GM19328 (cell line): Measurements from ENCODE around the gene MMP26.

Source experiments
- ATAC-seq: cut with Tn5 transposase; IDR thresholded peaks from one replicate; pipeline ENCODE4 v1.9.1; 2021; ENCODE audit warnings: mild to moderate bottlenecking, moderate library complexity; ENCODE audit not compliant: unreplicated experiment

MMP26 gene

DNA sequence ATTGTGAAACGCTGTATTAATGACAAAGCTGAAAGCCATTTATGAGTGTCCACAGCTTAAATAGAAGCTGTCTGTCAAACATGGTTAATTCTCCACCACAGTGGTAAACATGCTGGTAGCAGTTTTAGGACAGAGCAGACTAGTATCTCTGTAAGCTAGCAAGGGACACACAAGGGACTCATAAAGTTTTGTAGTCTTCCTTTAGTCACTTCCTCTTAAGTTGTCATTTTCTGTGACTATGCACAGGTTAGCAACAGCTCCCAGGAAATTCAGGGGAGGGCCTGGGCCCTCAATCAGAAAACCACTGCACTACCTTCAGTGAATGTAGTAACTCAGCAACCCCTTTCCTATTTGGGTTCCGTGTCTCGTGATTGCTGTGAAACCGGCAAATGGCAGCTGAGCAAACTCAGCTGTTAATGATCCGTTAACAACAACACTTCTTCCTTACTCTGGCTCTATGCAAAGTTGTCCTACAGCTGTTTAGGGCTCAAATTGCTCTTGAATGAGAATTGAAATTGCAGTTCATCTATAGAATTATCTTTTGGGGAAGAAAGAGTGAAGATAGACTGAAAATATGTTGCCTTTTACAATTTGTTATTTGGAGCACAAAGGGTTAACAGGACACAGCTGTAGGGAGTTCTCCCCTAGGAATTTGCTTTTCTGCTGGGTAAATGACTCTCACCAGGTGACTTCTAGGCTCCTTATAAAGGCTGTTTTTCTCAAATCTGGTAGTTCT lies at the start of gene MMP26:
MMP26 (plus strand) TSS at position 731 of the 736 bp plus-strand sequence.
- ATAC-seq = no peak

DNA sequence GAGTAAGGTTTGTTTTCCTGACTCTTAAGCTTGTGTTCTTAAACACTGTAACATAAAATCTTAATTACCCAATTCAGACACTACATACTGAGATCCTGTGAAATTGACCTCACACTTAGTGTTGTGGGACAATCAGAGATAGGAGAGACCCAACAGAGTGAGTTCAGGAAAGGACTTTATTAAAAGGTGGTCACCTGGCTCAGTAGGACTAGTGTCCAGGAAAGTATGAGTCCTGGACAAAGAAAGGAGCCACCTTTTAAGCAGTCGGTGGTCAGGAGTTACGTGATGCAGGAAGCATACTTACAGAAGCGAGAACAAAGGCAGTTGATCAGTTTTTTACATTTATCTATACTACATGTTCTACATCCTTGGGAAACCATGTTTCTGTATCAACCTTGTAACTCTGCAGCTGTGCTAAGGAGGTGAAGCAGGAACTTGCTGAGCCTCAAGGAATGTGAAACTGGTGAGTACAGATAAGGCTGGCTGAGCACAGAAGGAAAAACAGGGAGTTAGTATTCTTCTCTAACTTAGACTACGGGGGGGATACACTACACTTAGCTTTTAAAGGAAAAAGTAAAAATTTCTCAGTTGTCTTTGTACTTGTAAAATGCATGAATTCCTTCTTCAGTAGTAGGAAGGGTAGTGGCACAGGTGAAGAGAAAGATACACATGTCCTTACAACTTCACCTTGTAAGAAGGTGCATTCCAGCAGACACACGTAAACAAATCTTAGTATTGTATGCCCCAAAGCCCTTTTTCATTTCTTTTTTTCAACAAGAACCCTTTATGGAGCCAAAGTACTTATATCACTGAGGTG lies 45.7 kb upstream of the MMP26 start:
- no peak for ATAC-seq

DNA sequence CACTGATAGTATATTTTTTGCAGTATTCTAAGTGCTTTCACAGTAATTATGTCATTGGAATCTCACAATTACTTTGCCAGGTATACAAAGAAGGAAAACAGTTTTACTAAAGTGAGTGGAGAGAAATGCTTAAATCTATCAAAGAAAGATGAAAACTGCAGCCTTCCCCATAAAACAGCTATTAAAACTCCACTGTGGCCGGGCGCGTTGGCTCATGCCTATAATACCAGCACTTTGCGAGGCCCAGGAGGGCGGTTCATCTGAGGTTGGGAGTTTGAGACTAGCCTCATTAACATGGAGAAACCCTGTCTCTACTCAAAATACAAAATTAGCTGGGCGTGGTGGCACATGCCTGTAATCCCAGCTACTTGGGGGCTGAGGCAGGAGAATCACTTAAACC lies 41.7 kb upstream of the MMP26 start:
- no peak for ATAC-seq

DNA sequence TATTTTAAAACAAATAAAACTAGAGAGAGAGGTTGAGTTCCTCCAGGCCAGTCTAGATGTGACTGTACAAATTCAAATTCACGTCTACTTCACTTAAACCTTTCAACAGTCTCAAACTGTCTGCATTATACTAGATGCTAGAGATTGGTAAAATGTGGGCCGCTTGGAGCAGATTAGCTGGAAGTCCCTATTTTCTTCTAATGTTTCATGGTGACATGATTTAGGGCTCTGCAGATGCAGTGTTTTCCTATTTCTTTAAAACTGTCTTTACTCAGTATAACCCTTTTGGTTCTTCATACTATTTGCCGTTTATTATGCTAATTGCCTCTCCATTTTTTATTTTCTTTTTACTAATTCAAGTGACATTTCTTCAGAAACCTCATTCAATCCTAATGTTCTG lies 40.4 kb upstream of the MMP26 start:
- ATAC-seq = no peak

DNA sequence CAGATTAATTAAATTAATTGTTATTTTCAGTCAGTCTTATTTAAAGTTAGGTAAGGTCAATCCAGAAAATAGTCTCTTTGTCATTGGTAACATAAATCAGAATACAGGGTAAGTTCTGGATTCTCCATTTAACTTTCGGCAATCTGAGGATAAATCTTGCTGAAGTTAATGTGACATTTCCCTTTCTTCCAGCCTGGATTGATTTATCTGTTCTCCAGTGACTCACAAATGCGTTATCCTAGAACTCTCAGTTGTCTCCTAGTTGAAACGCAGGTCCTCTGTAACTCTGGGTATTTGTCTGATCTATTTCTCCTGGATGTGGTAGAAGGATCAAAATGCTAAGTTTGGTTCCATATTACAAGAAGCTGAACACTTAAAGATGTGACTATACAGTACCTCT lies 39.8 kb upstream of the MMP26 start:
- no peak for ATAC-seq

DNA sequence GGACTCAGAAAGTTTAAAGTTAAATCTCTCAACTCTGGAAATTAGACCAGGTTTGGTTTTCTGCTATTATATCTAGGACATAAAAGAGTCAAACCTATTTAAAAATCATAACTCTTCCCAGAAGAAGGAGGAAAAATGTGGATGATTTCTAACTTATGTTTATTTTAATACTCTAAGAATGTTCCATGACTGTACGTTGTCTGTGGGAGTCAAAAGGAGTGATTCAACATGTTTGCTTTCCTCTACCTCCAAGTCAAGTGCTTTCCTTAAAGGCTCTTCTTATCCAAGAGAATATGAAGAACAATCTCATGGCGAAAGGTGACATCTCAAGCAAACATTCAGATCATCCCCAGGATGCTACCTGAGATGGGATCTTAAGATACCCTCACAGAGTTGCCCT lies 39.2 kb upstream of the MMP26 start:
- no peak for ATAC-seq

DNA sequence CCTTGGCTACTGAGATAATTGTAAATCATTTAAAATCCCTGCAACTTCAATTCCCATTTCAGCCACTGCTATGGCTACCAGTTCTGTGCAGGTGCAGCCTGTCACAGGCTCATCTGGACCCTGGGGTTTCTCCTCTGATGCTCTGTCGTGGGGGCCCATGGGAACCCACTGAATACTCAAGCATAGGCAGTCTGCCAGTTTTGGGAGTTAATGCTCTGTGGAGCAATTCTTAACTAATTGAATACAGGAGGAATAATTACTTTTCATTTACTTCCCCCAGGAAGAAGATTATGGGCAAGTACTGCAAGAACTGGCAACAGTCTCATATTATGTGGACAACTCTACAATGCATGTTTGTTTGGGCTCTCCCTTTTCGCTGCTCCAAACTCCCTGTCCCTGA lies 32.8 kb upstream of the MMP26 start:
- ATAC-seq = no peak

DNA sequence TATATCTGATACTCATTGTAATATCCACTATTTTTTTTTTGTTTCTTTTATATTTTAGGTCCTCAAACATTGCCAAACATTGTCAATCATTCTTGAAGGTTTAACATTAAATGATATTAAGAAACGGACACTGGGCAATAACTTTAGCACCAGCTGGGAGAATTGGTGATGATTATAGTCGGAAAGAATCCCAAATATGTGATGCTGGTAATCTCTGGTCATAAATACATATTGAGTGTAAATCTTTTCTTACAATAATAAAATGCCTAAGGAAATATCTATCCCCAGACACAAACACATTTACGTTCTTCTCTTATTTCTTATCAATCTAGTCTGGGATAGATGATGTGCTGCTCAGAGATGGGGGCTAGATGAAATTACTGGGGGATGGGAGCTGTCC lies 32.1 kb upstream of the MMP26 start:
- no peak for ATAC-seq

DNA sequence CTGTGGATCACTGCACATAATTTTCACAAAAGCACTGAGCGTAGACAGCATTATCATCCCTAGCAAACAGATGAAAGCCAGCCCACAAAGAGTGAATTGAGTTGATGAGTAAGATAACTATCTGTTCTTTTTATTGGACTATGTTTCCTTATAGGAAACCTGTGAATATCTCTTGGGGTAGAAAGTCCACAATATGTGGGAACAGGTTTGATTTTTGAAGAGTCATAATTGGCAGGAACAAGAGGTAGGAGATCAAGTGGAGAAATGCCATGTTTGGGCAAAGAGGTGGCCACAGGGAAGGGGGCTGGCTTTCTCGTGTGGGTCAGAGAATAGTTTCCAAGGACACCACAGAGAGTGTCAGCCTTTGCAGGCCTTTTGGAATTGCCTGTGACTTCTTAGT lies 30.8 kb upstream of the MMP26 start:
- no peak for ATAC-seq

DNA sequence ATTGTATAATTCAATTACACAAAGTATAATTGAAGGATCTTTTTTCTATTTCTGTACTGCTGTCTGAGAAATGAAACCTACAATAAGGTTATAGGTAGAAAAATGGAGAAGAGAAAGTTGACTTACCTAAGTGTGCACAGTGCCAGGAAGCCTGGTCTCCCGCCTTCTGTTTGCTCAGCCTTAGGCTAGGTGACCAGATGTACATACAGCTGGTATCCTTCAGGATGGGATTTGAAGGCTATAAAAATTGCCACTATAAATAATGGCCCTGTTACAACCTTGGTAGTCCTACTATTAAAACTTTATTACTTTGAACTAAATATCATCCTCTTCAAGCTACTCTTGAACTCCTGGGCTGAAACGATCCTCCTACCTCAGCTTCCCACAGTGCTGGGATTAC lies 26.6 kb upstream of the MMP26 start:
- no peak for ATAC-seq

DNA sequence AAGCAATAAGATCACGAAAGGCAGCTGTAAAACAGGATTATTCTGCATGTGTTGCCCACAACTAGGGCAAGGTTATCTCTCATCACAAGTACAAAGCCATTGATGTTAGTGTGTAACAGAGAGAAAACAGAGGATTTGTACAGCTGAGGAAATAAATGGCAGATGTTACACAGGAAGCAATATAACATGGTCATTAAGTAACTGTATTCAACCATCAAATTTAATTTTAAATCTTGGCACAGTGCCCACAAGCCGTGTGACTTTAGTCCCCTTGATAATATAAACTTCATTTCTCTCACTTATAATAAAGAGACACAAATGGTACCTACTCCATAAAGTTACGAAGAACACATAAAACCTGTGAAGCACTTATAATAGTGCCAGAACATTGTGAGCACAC lies 24.2 kb upstream of the MMP26 start:
- ATAC-seq = no peak

DNA sequence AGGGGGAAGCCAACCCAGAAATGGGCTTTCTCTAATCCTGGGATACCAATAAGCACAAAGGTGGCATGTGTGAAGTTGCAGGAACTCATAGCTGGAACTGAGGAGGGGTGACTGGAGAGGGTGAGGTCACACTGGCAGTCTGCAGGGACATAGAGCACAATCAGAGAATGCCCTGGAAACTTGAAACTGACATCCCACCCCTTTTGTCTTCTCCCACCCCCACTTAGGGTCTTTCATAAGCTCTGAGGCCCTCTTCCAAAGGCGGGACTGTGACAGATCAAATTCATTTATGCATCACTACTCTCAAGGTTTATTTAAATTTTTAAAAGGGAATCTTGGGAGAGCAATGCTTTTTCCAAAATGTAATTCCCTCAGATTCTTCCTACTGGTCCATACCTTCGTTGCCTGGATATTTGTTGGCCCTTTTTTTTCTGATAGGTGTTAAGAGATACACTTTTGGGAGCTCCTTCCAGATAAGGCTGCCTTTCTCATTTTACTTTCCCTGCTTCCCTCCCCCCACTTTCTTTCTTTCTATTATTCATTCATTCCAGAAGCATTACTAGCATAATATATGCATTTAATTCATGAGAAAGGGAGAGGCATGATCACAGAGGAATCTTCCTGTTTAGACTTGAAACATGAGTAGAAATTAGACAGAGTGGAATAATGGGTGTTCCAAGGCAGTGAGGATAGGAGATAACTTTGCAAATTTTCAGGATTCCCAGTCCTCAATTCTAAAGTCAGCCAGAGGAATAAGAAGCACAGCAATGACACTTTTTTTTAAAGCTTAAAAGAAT lies 21.8 kb upstream of the MMP26 start:
- no peak for ATAC-seq

DNA sequence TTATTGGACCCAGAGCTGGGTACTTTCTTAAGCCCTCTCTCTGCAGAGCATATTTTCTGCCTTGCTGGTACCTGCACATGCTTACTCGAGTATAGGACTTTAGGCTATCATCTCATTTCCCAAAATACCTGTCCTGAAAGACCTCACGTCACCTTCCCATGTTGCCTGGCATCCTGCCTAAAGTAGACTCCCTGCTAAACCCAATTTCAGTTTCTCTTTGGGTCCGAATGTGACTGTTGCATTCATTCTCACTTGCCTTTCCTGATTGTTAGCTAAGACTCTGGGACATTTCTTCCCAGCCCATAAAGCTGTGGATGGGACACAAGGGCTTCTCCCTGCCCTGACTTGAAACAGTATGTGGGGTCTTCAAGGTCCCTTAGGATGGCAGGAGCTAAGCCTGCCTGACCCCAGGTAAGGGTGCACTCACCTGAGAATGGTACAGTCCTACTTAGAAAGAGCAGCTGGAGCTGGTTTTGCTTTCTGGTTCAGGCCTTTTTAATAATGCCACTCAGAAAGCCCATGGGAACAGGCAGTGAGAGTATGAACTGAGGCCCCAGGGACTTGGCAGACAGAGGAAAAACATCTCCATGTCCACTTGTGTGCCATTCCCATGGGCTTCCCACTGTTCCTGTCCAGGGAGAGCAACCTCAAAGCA lies 19.8 kb upstream of the MMP26 start:
- no peak for ATAC-seq

DNA sequence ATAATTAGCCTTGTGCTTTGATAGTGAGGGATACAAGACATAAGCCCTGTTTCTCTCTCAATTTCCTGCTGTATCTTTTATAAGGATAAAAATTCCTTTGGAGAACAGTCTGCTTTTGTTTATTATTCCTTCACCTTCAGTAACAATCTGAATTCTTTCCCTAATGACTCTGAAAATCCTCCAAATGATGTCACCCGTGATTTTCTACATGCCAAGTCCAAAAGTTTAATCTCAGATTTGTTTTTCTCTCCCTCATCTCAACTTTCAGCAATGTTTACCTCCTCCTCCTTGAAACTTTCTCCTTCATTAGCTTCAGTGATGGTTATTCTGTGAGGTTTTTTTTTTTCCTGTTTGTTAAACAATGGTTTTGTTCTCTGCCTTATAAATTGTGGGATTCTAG lies 9.1 kb upstream of the MMP26 start:
- no peak for ATAC-seq

DNA sequence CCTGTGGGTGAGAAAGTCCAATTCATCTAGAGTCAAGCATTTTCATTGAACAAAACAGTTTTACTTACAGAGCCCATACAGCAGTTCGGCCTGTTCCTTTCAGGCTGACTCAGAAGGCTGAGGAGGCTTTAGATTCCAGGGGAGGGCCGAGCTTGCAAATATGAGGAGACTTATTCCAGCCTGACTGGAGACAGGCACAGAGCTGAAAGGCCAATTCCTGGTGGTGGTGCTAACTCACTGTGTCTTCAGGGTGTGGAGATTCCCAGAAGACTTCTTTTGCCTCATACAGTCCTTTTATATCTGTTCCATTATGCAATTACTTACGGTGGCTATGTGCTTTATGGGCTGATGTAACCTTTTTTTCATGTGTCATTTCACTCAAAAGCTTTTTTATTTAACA lies 7.0 kb upstream of the MMP26 start, which contains the start of gene OR51E2:
OR51E2 (minus strand) TSS at position 269 of the 400 bp plus-strand sequence. CDS start 15,142 bp downstream, outside the sequence.
- ATAC-seq = no peak

DNA sequence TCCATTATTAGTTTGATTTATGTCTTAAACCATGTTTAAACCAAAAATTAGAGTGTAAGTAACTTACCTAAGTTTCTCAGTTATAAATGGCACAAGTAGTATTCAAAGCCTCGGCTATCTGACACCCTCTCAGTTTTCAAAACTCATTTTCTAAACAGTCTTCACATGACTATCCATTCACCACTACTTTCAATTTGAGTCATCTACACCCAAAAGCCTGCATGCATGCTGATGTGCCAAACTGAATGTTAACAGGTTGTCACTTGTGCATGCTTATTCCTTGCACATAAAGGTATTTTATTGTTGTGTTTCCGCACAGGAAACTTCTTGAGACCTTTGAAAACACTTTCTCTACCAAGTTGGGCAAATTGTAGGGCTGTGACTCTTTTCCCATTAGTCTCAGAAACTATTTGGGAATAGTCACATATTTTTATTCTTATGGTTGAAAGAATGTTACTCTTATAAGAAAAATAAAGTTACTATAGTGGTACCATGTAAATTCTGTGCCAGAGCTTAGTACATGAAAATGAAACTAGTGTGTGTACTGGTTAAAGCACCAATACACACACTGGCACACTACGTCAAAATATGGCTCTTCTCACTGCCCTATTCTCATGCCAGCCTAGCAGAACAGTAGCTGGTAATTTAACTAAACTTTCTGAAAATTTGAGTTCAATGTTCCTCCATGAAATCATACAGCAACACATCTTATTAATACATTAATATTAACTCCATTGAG lies 4.7 kb upstream of the MMP26 start:
- peak; percentile 86 for ATAC-seq

DNA sequence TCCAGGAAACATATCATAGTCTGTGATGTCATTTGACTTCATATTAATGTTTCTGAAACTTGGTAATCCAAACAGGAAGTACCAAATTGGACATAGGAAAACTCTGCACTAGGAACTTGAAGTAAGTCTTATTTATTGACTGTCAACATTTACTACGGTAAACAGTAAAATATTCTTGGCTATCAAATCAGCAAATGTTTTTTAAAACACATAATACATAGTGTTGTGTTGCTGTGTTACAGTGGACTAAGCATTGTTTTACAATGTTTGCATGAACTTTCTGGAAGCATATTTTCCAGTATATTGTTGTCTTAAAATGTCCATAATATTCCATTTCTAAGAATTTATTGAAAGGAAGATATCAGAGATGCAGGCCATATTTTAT lies 4.2 kb upstream of the MMP26 start:
- no peak for ATAC-seq

DNA sequence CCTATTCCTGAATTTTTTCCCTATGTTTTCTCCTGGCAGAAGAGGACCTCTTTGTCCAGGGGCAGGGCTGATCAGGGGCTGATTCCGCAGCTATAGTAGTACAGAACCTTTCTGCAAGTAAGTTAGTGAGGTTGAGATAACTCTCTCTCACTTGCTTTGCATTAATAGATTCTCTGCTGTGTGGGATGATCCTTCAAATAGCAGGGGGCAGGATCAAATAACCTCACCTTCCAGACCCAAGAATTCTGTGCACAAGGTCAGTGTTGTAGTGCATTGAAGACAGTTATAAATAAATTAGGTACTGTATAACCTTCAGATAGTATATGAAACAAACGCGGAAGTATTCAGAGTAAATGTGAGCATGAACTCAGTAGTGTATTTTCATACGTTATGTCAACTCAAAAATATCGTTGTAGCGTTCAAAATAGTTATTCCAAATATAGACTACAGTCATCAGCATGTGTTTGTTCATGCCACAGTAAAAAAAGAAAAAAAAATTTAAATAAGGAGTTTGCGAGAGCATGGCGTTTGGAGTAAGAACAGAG lies 278 bp downstream of the MMP26 start:
- no peak for ATAC-seq

DNA sequence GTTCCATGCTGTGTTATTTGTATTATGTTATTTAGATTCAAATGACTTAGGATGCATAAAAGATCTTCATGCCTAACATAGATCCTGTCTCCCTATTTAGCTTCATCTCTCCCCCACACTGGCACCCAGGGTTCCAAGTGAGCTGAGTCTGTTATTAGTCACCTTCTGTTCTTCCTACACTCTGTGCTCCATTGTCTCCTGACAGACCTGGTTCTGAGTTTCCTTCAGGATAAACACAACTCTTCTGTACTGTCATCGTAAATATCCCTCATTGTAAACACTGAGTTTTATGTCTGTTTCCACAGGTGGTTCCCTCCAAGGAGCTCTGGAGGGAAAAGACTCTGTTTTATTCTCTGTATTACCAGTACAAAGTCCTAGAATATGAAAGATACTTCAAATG lies 8.7 kb downstream of the MMP26 start:
- ATAC-seq = no peak

DNA sequence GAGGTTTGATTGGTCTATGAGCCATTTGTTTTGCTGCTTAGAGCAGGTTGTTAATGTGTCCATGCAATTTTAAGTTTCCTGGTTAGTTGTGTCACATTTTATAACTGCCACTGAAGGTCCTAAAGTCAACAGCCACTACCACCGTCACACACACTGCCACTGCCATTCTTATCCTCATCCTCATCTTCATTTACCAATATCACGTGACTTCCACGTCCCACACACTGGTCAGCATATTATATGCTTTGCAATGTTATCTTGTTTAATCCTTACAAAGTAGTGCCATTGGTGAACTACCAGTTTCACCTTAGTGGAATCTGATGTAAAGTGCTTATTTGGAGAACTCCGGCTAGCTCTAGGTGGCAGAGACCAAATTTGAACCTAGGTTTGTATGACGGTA lies 9.7 kb downstream of the MMP26 start:
- no peak for ATAC-seq
